B cell (primary cell): Measurements from ENCODE around the gene ABL1.

Experiments used
- CTCF ChIP-seq: fragments of 200-600 bp; IDR thresholded peaks from one replicate; pipeline ENCODE4 v1.8.0; 2022; ENCODE audit warnings: antibody characterized with exemption, mild to moderate bottlenecking
- EZH2 ChIP-seq: IDR thresholded peaks from 2 replicates; pipeline ENCODE4 v1.6.1; 2012; ENCODE audit warnings: borderline replicate concordance, low read depth, mild to moderate bottlenecking, moderate library complexity, low read length; ENCODE audit not compliant: insufficient read depth, poor library complexity, severe bottlenecking

- TF ChIP-seq CTCF: no peak
- TF ChIP-seq EZH2: no peak
Measured at GRCh38 chr9:130849356-130849755, 14.3 kb downstream of the ABL1 start.
